H1 (cell line): ENCODE data around the gene AWAT1. TPM values are rescaled to one million over a fixed set of nuclear protein-coding genes. Genes with fewer than 3 reads are reported as not detected.

Source experiments
- CTCF ChIA-PET: fragments of 300-600 bp; sonication (Branson Sonifier 250); formaldehyde crosslinking; loops from one replicate; lab custom pipeline; 2021; ENCODE audit not compliant: partially characterized antibody; lab: Charles Lee
- POLR2A ChIA-PET: fragments of 300-600 bp; sonication (Branson Sonifier 250); formaldehyde crosslinking; loops from one replicate; lab custom pipeline; 2021; ENCODE audit warnings: inconsistent platforms; ENCODE audit not compliant: partially characterized antibody; lab: Charles Lee
- DNase-seq, 2 experiments: peaks; one replicate each; pipeline versions ENCODE4 v3.0.0 to v3.0.0-alpha.2; 2010 to 2022; ENCODE audit warnings: low spot score in 2 of 2, low read depth in 1 of 2, mixed read lengths in 1 of 2
- FAIRE-seq: peaks from 2 replicates; lab custom pipeline; 2011; peaks lifted over from hg19 to GRCh38; lab: Jason Lieb, UNC
- H2AFZ ChIP-seq: 2 replicates; pipeline ENCODE4 v1.8.1; 2012; ENCODE audit warnings: low read length, inconsistent platforms
- H2AK5ac ChIP-seq: 2 replicates; pipeline ENCODE4 v1.6.1; 2013; ENCODE audit warnings: low read depth, low read length
- H2BK120ac ChIP-seq: replicated peaks from 2 replicates; pipeline ENCODE3; 2013; ENCODE audit warnings: low read depth, low read length, inconsistent platforms
- H2BK12ac ChIP-seq: 2 replicates; pipeline ENCODE4 v1.6.1; 2013; ENCODE audit warnings: low read depth, low read length
- H2BK15ac ChIP-seq: 2 replicates; pipeline ENCODE4 v1.6.1; 2013; ENCODE audit warnings: low read length
- H2BK20ac ChIP-seq: 2 replicates; pipeline ENCODE4 v1.6.1; 2013; ENCODE audit warnings: low read length
- H2BK5ac ChIP-seq: 2 replicates; pipeline ENCODE4 v1.6.1; 2013; ENCODE audit warnings: low read depth, low read length
- H3K14ac ChIP-seq: 2 replicates; pipeline ENCODE4 v1.6.1; 2013; ENCODE audit warnings: inconsistent platforms; ENCODE audit not compliant: insufficient read length
- H3K18ac ChIP-seq: 2 replicates; pipeline ENCODE4 v1.6.1; 2013; ENCODE audit warnings: low read length; ENCODE audit errors: extremely low read depth
- H3K23ac ChIP-seq: 2 replicates; pipeline ENCODE4 v1.6.1; 2013; ENCODE audit warnings: inconsistent platforms; ENCODE audit not compliant: insufficient read length
- H3K23me2 ChIP-seq: 2 replicates; pipeline ENCODE4 v1.6.1; 2013; ENCODE audit warnings: low read depth, low read length
- H3K27ac ChIP-seq: 2 replicates; pipeline ENCODE4 v1.6.1; 2011; ENCODE audit warnings: low read depth, low read length, inconsistent platforms
- H3K27me3 ChIP-seq, 4 experiments: replicated peaks in 1 of 4; 1 replicate in 1 of 4; 2 replicates in 3 of 4; pipeline versions ENCODE4 v1.6.1 to v1.8.1; 2011 to 2013; ENCODE audit warnings: low read length in 3 of 4, mild to moderate bottlenecking in 3 of 4, inconsistent platforms in 2 of 4, mixed read lengths in 2 of 4, moderate library complexity in 1 of 4; ENCODE audit not compliant: control insufficient read depth in 3 of 4, insufficient read depth in 3 of 4; ENCODE audit errors: extremely low read depth in 1 of 4
- H3K36me3 ChIP-seq, 4 experiments: 2 replicates each; pipeline versions ENCODE4 v1.6.1 to v1.8.1; 2011 to 2013; ENCODE audit warnings: mild to moderate bottlenecking in 4 of 4, low read length in 3 of 4, moderate library complexity in 2 of 4, control low read depth in 1 of 4, inconsistent platforms in 1 of 4; ENCODE audit not compliant: insufficient read depth in 4 of 4, control insufficient read depth in 2 of 4
- H3K4ac ChIP-seq: replicated peaks from 2 replicates; pipeline ENCODE3; 2013; ENCODE audit warnings: low read length, low read depth, mixed read lengths, inconsistent platforms; ENCODE audit not compliant: insufficient read length
- H3K4me1 ChIP-seq, 4 experiments: replicated peaks in 1 of 4; 1 replicate in 1 of 4; 2 replicates in 3 of 4; pipeline versions ENCODE4 v1.6.1 to v1.8.1; 2011 to 2013; ENCODE audit warnings: low read length in 3 of 4, inconsistent platforms in 2 of 4, mixed read lengths in 1 of 4; ENCODE audit not compliant: insufficient read depth in 4 of 4, control insufficient read depth in 3 of 4
- H3K4me2 ChIP-seq, 2 experiments: 2 replicates each; pipeline versions ENCODE4 v1.6.1 to v1.8.1; 2011 to 2013; ENCODE audit warnings: low read depth in 2 of 2, low read length in 2 of 2, control low read depth in 1 of 2, inconsistent platforms in 1 of 2, mild to moderate bottlenecking in 1 of 2; ENCODE audit not compliant: insufficient read depth in 1 of 2
- H3K4me3 ChIP-seq, 4 experiments: fragments of 200-600, 300-600 bp in 1 of 4; sonication (generic), shearing (Covaris generic), sonication (Bioruptor Twin) in 1 of 4; 2 replicates each; pipeline versions ENCODE4 v1.5.1 to v1.8.1; 2011 to 2016; ENCODE audit warnings: low read length in 4 of 4, low read depth in 3 of 4, control low read depth in 2 of 4, inconsistent platforms in 2 of 4, mild to moderate bottlenecking in 2 of 4, mixed read lengths in 1 of 4, moderate library complexity in 1 of 4; ENCODE audit not compliant: insufficient read depth in 2 of 4; ENCODE audit errors: extremely low read depth in 1 of 4
- H3K56ac ChIP-seq: replicated peaks from 2 replicates; pipeline ENCODE3; 2013; ENCODE audit warnings: low read depth, mild to moderate bottlenecking, mixed read lengths, low read length, inconsistent platforms; ENCODE audit not compliant: insufficient read length
- H3K79me1 ChIP-seq: 2 replicates; pipeline ENCODE4 v1.6.1; 2013; ENCODE audit warnings: low read depth, low read length, control low read depth
- H3K79me2 ChIP-seq, 2 experiments: 2 replicates each; pipeline versions ENCODE4 v1.6.1 to v1.8.1; 2012 to 2013; ENCODE audit warnings: low read length in 2 of 2, mild to moderate bottlenecking in 2 of 2, inconsistent platforms in 1 of 2; ENCODE audit not compliant: insufficient read depth in 2 of 2, control insufficient read depth in 1 of 2
- H3K9ac ChIP-seq, 4 experiments: replicated peaks in 1 of 4; 1 replicate in 1 of 4; 2 replicates in 3 of 4; pipeline versions ENCODE4 v1.6.1 to v1.8.1; 2011 to 2013; ENCODE audit warnings: low read depth in 3 of 4, low read length in 3 of 4, control low read depth in 2 of 4, mild to moderate bottlenecking in 2 of 4, moderate library complexity in 2 of 4, inconsistent platforms in 1 of 4; ENCODE audit errors: extremely low read depth in 1 of 4
- H3K9me3 ChIP-seq, 2 experiments: 2 replicates each; pipeline versions ENCODE4 v1.6.1 to v1.8.1; 2012 to 2013; ENCODE audit warnings: mild to moderate bottlenecking in 2 of 2, moderate library complexity in 2 of 2, control low read depth in 1 of 2, inconsistent platforms in 1 of 2, low read depth in 1 of 2, low read length in 1 of 2, mixed read lengths in 1 of 2; ENCODE audit not compliant: insufficient read depth in 2 of 2
- H4K20me1 ChIP-seq, 2 experiments: replicated peaks in 1 of 2; 2 replicates each; pipeline versions ENCODE3 to v1.8.1; 2011 to 2013; ENCODE audit warnings: inconsistent platforms in 2 of 2, low read length in 2 of 2, mild to moderate bottlenecking in 1 of 2; ENCODE audit not compliant: insufficient read depth in 2 of 2, control insufficient read depth in 1 of 2
- H4K5ac ChIP-seq: 2 replicates; pipeline ENCODE4 v1.6.1; 2013; ENCODE audit warnings: low read length, low read depth, mixed read lengths, inconsistent platforms; ENCODE audit not compliant: insufficient read length
- H4K8ac ChIP-seq: 2 replicates; pipeline ENCODE4 v1.8.0; 2013; ENCODE audit warnings: mild to moderate bottlenecking, moderate library complexity, low read length, inconsistent platforms; ENCODE audit not compliant: insufficient read depth; ENCODE audit errors: extremely low read depth
- H4K91ac ChIP-seq: replicated peaks from 2 replicates; pipeline ENCODE3; 2013; ENCODE audit warnings: low read length, mixed read lengths, inconsistent platforms; ENCODE audit not compliant: insufficient read length
- CEBPB ChIP-seq: IDR thresholded peaks from 2 replicates; pipeline ENCODE4 v1.6.1; 2012; ENCODE audit warnings: low read depth, low read length
- EGR1 ChIP-seq: IDR thresholded peaks from 2 replicates; pipeline ENCODE4 v1.6.1; 2011; ENCODE audit warnings: low read depth, low read length, borderline replicate concordance
- EZH2 ChIP-seq: fragments of 200-600 bp; sonication (generic); IDR thresholded peaks from 2 replicates; pipeline ENCODE4 v1.7.1; 2012; ENCODE audit warnings: low read depth, mild to moderate bottlenecking, moderate library complexity, low read length, inconsistent platforms; ENCODE audit not compliant: severe bottlenecking
- GABPA ChIP-seq: IDR thresholded peaks from 2 replicates; pipeline ENCODE4 v1.6.1; 2011; ENCODE audit warnings: mild to moderate bottlenecking, low read length, moderate library complexity, borderline replicate concordance; ENCODE audit not compliant: insufficient read depth
- KDM4A ChIP-seq: IDR thresholded peaks from one replicate; pipeline ENCODE4 v1.7.1; 2012; ENCODE audit warnings: low read depth, mild to moderate bottlenecking, moderate library complexity, low read length, inconsistent platforms; ENCODE audit not compliant: severe bottlenecking
- KDM5A ChIP-seq: fragments of 200-600 bp; IDR thresholded peaks from 2 replicates; pipeline ENCODE4 v1.7.1; 2012; ENCODE audit warnings: mild to moderate bottlenecking, low read length, inconsistent platforms, mixed read lengths
- MAFK ChIP-seq: IDR thresholded peaks from 2 replicates; pipeline ENCODE4 v1.6.1; 2012; ENCODE audit warnings: low read depth, mild to moderate bottlenecking, improper control_type of control experiment, low read length
- SIN3A ChIP-seq, 2 experiments: IDR thresholded peaks in 1 of 2; conservative IDR thresholded peaks in 1 of 2; 2 replicates each; pipeline ENCODE4 v1.6.1; 2011 to 2012; ENCODE audit warnings: low read length in 2 of 2, improper control_type of control experiment in 1 of 2, low read depth in 1 of 2, mild to moderate bottlenecking in 1 of 2
- SUZ12 ChIP-seq: fragments of 200-600 bp; sonication (generic); IDR thresholded peaks from 2 replicates; pipeline ENCODE4 v1.6.1; 2012; ENCODE audit warnings: mild to moderate bottlenecking, inconsistent platforms, low read length, moderate library complexity, mixed read lengths
- WGBS, 2 experiments: shearing (Covaris generic) in 1 of 2; methylation state at CpG; one replicate each; pipeline versions ENCODE4 v1.1.6 to v1.1.7; 2013 to 2015; ENCODE audit warnings: low lambda C conversion rate in 2 of 2, mixed read lengths in 2 of 2, inconsistent platforms in 1 of 2, low coverage in 1 of 2, missing lambda C conversion rate in 1 of 2; ENCODE audit not compliant: insufficient replicate concordance in 2 of 2, insufficient coverage in 1 of 2, insufficient read length in 1 of 2; ENCODE audit errors: extremely low coverage in 1 of 2, missing lambda C conversion rate in 1 of 2; 5-methylcytosine and 5-hydroxymethylcytosine counted together
- polyA plus RNA-seq, 7 experiments: library from polyadenylated mRNA; depleted of rRNA in 3 of 7; stranded (reverse) in 5 of 7; unstranded in 2 of 7; fragments of >200 nt in 5 of 7; fragments of 200-250 nt in 2 of 7; gene quantifications; 1 replicate in 5 of 7; 2 replicates in 1 of 7; 4 replicates in 1 of 7; pipeline versions ENCODE4 v1.2.1 to v1.2.3, GENCODE V29; 2011 to 2013; ENCODE audit warnings: missing spikeins in 2 of 7, mixed read lengths in 2 of 7
- total RNA-seq: library from RNA; stranded (reverse); fragmentation: NEBNext Ultra II Directional; extraction: Animal tissue kit (Norgen Biotek cat#: 25700); gene quantifications from 2 replicates; pipeline ENCODE4 v1.2.1, GENCODE V29; 2021
- TF ChIP-seq, protein P1 (sequence below): IDR thresholded peaks from 2 replicates; pipeline ENCODE4 v1.6.1; 2011; ENCODE audit warnings: low read length, improper control_type of control experiment

AWAT1 gene
- total and polyA plus RNA-seq, 2 of the 8 experiments (the other 6 are each of a cell fraction or from before 2014, with no cell fraction given), result not detected

DNA sequence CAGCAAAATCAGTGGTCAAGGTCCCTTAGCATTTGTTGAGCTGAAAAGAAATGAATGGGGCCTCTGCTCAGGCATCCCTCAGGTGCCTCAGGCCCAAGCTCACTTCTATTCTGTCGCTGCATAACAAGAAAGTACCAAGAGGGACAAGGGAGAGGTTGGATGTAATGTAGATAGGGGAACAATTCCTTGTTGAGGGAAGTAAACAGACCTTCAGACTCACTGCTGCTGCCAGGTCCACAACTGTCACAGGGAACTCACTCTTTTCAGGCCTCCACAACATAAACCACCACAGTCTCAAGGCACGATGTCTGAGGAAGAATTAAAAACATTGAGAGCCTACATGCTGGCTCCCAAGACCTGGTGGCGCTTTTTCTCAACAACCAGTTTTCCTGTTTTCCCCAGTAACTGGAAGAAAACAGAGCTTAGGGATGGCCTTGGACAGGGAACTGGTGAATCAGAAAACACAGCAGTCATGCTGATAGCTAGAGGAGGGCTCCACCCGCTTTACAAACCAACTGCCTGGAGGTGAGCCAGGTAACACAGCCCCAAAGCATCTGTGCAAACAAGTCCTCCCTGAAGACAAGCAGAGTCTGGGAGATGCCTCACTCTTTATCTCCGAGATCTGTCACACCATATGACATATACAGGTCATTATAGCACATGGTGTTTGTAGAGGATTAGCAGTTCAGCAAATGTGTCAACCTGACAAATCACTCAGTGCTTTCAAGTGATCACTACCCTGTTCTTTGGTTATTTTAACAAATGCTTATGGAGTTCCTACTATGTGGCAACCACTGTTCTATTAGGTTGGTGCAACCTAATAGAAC, 14.3 kb upstream of the AWAT1 start:
- DNase-seq (no peak), FAIRE-seq (no peak)
- Histone ChIP-seq H3K4me3 (no peak overlapping the region), H3K23ac (no peak overlapping the region), H4K91ac (no peak overlapping the region), H4K5ac (no peak overlapping the region), H3K27me3 (no peaks in the 10 kb centered on the region), H4K8ac (no peak overlapping the region), H3K4me2 (no peak overlapping the region), H2BK5ac (no peak overlapping the region), H3K9me3 (peaks cover 0 to 5% of the 10 kb centered on the region in 2 experiments; a peak in 1 of 4 replicates), H3K4ac (no peak overlapping the region), H2BK20ac (no peak overlapping the region), H2AFZ (no peak overlapping the region), H3K79me2 (no peaks in the 10 kb centered on the region), H2BK120ac (no peak overlapping the region), H3K36me3 (no peaks in the 10 kb centered on the region), H3K18ac (no peak overlapping the region), H3K14ac (no peak overlapping the region), H3K23me2 (no peaks in the 10 kb centered on the region), H2BK15ac (no peak overlapping the region), H3K56ac (no peak overlapping the region), H3K27ac (no peak overlapping the region), H3K9ac (no peak overlapping the region), H2AK5ac (no peak overlapping the region), H2BK12ac (no peak overlapping the region), H3K79me1 (no peaks in the 10 kb centered on the region), H4K20me1 (no peaks in the 10 kb centered on the region), H3K4me1 (no peaks in the 10 kb centered on the region)
- ChIA-PET POLR2A (no interaction called here), CTCF (interaction anchor here (1.3 kb wide), 1 partner anchor 17 kb away, joined by 3 read pairs; no protein-coding TSS in a partner anchor)
- 88% methylated on average over 5 of the region's 5 CpGs; no CpG with 5 or more reads in 1 of the 2 experiments for WGBS, 2 experiments
- TF ChIP-seq MAFK (no peak), SUZ12 (no peak), CEBPB (no peak), KDM5A (no peak), KDM4A (no peak), GABPA (no peak), SIN3A (conservative IDR thresholded peaks at IDR 0.05 in 1 of 2, IDR thresholded peaks at IDR 0.05 in 1 of 2; ENCODE audit: low read depth in 1 of 2, low read length in 2 of 2) (no peak), EGR1 (no peak), EZH2 (no peak)
- TF ChIP-seq, protein P1, sequence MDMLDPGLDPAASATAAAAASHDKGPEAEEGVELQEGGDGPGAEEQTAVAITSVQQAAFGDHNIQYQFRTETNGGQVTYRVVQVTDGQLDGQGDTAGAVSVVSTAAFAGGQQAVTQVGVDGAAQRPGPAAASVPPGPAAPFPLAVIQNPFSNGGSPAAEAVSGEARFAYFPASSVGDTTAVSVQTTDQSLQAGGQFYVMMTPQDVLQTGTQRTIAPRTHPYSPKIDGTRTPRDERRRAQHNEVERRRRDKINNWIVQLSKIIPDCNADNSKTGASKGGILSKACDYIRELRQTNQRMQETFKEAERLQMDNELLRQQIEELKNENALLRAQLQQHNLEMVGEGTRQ, result no peak
